ENCODE measurements around the gene CROCC2.

Gene CROCC2

GRCh38 chr2:240875228-240876034, 30.7 kb upstream of the CROCC2 start:
- no peak for DNase-seq (ENCODE audit: low read depth)

GRCh38 chr2:240876035-240876474, 30.1 kb upstream of the CROCC2 start:
- no peak for DNase-seq (ENCODE audit: low read depth)

- DNase-seq (ENCODE audit: low read depth): no peak
Measured at GRCh38 chr2:240876475-240877251, 29.5 kb upstream of the CROCC2 start.

- no peak for DNase-seq (ENCODE audit: low read depth)
Measured at GRCh38 chr2:240877460-240878340, 28.4 kb upstream of the CROCC2 start.

- DNase-seq (ENCODE audit: low read depth): no peak
Measured at GRCh38 chr2:240878341-240878936, 27.7 kb upstream of the CROCC2 start.

- DNase-seq (ENCODE audit: low read depth): no peak
Measured at GRCh38 chr2:240879105-240879504, 27.0 kb upstream of the CROCC2 start.

- no peak for DNase-seq (ENCODE audit: low read depth)
Measured at GRCh38 chr2:240881913-240882312, 24.2 kb upstream of the CROCC2 start.

GRCh38 chr2:240884221-240884620, 21.9 kb upstream of the CROCC2 start:
- DNase-seq (ENCODE audit: low read depth): no peak

GRCh38 chr2:240884745-240885144, 21.4 kb upstream of the CROCC2 start:
- no peak for DNase-seq (ENCODE audit: low read depth)

GRCh38 chr2:240885566-240885965, 20.6 kb upstream of the CROCC2 start:
- DNase-seq (ENCODE audit: low read depth): no peak

- no peak for DNase-seq (ENCODE audit: low read depth)
Measured at GRCh38 chr2:240886023-240886565, 20.0 kb upstream of the CROCC2 start.

GRCh38 chr2:240886678-240887609, 19.2 kb upstream of the CROCC2 start:
- no peak for DNase-seq (ENCODE audit: low read depth)

GRCh38 chr2:240887631-240888030, 18.5 kb upstream of the CROCC2 start:
- no peak for DNase-seq (ENCODE audit: low read depth)

- no peak for DNase-seq (ENCODE audit: low read depth)
Measured at GRCh38 chr2:240888130-240888889, 17.8 kb upstream of the CROCC2 start.

- no peak for DNase-seq (ENCODE audit: low read depth)
Measured at GRCh38 chr2:240888890-240889573, 17.1 kb upstream of the CROCC2 start.

- DNase-seq (ENCODE audit: low read depth): no peak
Measured at GRCh38 chr2:240889601-240890560, 16.3 kb upstream of the CROCC2 start.

GRCh38 chr2:240890691-240891090, 15.4 kb upstream of the CROCC2 start:
- DNase-seq (ENCODE audit: low read depth): no peak
